GM19463 (cell line): Measurements from ENCODE around the gene PCGF3.
"Not testable (repeated sequence)": the region's sequence is repeated elsewhere in the genome, so short reads cannot be mapped to it uniquely, and the experiment has no call there.

Source experiments
- ATAC-seq: cut with Tn5 transposase; IDR thresholded peaks from one replicate; pipeline ENCODE4 v1.9.1; 2021; ENCODE audit warnings: mild to moderate bottlenecking, moderate library complexity; ENCODE audit not compliant: unreplicated experiment

PCGF3 gene

DNA sequence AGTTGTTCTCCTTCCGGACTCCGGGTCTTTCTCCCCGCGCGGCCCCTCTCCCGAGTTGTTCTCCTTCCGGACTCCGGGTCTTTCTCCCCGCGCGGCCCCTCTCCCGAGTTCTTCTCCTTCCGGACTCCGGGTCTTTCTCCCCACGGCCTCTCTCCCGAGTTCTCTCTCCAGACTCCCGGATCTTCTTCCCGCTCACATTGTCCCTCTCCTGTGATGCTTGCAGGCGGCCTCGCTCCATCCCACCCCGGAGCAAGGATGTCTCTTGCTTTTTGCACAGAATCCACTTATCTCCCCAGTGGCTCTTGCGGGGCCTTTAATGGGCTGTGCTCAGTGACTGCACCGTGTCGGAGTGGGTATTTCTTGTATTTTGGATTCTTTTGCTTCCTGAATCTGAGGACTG lies 54.2 kb downstream of the PCGF3 start:
- not testable (repeated sequence) for ATAC-seq

DNA sequence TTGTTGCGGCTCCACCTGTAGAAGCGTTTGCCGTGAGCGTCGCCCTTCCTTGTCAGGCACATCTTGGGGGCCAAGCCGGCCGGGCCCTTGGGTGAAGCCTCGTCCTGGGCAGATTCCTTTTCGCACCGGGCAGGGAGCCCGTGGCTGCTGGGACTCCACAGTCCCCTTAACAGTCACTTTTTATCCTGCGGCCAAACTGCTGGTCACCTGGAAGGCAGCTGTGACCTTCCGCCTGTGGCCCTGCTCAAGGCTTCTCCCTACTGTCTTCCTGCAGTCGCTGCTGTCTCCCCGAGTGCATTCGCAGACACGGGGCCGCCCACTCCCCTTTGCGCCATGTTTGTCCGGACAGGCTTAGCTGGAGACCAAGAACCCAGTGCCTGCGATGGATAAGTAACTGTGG lies 55.0 kb downstream of the PCGF3 start:
- no peak for ATAC-seq

DNA sequence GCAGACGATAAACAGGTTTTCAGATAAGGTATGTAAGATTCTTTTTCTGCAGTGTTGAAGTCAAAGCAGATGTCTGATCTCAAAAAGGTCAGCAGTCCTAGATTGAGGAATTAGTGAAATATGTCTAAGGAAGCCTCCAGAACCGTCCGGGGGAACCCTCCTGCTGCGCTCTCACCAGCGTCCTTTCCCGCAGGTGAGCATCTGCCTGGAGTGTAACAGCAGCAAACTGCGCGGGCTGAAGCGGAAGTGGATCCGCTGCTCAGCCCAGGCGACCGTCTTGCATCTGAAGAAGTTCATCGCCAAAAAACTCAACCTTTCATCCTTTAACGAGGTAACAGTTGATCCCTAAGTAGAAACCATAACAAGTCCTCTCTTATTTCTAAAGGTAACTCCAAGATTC lies 55.5 kb downstream of the PCGF3 start:
- no peak for ATAC-seq

DNA sequence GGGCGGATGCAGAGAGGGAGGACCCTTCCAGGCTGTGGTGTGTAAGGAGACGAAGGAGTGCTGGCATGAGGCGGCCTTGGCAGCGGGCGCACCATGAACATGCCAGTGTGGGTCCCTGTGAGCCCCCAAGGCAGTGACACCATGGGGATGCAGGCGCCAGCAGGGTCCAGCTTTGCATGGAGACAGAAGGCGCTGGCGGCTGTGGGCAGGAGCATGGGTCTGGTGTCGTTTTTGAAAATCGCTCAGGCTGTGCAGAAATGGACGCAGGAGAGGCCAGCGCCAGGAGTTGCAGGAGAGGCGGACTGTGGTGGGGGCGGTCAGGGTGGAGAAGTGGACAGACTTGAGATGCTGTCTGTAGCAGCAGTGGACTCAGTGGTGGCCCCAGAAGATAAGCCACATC lies 56.1 kb downstream of the PCGF3 start:
- ATAC-seq, result no peak

DNA sequence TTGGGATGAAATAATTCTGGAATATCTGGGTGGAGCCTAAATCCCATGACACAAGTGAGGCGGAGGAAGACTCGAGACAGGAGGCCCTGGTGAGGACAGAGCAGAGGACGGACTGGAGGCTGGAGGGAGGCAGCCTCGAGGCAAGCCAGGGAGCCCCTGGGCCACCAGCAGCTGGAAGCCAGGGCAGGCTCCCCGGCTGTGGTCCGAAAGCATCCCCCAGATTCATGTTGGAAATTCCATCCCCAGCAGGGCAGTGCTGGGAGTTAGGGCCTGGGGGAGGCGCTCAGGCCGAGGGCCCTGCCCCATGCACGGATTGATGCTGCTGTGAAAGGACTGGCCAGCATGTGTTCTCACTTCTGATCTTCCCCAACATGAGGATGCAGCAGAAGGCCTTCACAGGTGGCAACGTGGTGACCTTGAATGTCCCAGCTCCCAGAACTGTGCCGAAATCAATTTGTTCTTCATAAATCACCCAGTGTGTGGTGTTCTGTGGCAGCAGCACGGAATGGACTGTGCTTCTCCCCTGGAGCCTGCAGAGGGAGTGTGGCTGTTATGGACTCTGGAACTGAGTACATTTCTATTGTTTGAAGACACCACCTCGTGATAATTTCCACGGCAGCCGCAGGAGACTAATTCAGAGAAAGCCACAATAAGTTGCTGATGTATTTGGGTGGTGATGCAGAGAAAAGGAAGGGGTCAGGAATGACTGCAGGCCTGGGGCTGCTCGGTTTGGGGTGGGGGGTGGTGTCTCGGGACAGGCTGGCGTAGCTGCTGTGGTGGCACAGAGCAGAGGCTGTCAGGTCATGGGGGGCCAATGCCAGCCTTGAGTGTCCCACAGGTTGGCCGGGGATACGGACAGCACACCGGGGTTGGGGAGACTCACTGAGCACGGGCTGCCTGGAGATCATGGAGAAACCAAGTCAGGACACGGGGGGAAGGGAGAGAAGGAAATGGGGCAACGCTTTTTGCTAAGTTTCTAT lies 56.9 kb downstream of the PCGF3 start:
- no peak for ATAC-seq

DNA sequence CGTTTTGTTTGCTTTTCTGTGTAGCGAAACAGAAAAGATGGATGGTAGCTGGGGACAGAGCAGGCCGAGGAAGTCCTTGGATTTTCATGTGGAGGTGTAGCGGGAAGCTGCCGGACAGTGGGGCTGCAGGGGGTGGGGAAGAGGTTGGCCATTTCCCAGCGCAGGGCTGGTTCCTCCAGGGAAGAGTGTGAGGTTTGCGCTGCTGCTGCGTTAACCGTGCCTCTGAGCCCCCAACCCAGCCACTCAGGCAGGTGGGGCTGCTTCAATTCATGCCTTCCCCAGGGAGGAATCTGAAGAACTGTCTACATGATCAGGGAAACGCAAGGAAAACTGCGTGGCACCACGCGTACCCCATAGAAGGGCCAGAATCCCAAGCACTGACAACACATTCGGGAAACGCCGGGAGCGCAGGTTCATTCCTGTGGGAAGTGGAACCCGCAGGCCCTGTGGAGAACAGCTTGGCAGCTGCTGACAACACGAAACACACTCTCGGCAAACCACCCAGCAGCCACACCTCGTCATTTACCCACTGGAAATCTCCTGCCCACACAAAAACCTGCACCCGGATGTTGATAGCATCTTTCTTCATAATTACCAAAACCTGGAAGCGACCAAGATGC lies 57.7 kb downstream of the PCGF3 start:
- ATAC-seq, result no peak

DNA sequence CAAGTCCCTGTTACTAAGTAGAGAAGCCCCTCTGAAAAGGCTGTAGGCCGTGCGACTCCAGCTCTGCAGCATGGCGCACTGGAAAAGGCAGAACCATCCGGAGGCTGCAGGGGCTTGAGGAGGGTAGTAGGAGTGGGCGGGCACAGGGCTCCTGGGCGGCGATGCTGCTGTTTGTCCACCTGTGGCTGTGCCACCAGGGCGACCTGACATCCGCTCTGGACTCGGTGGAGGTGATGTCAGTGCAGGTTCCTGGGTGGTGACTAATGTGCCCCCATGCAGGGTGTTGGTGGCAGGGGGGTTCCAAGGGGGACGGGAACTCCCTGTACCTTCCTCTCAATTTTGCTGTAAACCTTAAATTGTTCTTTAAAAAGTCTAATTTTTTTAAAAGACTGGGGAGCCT lies 58.3 kb downstream of the PCGF3 start:
- ATAC-seq, result no peak

DNA sequence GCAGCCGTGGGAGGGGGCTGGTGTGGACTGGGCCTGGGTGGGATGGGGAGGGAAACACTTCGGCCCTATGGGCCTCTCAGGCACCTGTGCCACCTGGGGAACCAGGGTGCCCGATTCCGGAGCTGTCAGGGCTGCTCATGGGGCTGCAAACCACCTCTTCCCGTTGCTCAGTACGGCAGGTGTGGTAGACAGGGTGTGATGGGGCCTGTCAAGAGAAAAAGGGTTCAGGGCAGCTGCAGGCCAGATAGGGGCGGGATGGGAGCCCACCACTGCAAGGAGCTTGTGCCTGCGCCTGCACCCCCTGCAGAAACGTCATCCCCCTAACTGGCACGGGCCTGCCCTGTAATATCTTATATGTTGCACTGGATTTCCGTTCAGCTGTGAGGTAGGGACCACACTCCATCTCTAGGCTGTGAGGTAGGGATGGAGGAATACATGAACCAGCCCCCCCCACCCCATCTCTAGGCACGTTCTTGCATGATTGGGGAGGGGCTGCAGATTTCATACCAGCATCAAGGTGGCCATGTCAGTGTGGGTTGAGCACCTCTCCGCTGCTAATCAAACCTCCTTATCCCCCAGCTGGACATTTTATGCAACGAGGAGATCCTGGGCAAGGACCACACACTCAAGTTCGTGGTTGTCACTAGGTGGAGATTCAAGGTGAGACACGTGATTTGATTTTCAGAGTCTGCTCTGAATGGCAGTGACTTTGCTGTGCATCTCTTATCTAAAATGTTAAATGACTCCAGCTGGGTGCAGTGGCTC lies 59.0 kb downstream of the PCGF3 start:
- no peak for ATAC-seq

DNA sequence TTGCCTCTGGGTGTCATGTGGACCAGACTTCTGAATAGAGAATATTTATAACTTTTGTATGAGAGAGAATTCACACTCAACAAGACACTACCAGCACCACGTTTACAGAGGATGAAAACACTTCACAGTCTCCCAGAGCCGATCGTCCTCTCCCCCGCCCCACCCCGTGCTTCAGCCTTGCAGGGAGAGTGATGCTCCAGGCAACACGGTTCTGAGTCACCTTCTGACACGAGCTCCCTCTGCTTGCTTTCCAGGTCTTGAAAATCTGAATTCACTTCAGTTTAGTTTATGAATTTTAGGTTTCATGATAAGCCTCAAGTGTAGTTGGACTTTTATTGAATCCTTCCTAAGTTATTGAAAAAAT lies 60.5 kb downstream of the PCGF3 start:
- no peak for ATAC-seq

DNA sequence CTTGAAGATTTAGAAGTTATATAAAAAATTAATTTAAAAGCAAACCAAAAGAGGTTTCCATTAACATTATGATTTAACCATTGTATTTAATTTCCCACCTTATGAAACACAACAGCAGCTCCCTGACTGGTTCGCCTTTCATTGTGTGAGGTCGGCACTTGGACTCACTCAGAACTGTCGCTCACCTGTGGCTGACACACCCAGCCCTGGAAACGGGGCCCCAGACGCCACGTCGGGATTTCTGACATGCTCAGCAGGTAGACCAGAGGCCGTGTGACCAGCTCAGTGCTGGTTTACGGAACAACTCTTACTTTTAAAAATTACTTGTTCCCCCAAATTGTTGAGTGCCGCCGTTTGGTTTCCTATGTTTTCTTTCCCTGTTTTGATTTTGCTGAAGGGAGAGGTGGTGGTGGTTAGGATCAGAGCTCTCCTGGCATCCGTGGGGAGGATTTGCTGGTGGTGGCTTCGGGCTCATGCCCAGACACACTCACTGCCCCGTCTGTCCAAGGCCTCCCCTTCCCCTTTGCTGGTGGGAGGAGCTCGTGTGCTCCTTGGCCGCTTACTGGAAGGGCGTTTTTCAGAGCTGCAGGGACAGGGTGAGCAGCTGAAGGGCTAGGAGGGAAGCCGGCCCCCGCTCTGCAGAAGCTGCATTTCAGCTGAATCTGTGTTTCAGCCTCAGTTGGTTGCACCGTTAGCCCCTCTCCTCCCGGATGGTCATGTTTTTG lies 61.1 kb downstream of the PCGF3 start:
- ATAC-seq, result no peak

DNA sequence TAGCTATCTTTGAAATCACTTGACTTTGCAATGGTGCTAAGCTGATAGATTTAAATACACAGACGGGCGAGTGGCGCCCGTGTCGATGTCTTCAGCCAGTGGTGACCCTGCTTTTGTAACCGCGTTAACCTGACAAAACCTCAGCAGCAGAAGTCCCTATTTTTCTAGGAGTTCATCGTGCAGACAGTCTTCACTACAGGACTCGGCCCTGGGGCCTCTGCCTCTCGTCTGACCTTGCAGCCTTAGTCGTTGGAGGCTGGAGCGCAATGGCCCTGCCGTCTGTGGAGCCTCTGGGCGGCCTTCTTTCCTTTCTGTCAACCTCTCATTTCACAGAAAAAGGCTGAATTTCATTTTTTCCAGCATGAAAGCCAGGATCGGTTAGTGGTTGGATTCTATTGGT lies 62.4 kb downstream of the PCGF3 start:
- ATAC-seq, result no peak

DNA sequence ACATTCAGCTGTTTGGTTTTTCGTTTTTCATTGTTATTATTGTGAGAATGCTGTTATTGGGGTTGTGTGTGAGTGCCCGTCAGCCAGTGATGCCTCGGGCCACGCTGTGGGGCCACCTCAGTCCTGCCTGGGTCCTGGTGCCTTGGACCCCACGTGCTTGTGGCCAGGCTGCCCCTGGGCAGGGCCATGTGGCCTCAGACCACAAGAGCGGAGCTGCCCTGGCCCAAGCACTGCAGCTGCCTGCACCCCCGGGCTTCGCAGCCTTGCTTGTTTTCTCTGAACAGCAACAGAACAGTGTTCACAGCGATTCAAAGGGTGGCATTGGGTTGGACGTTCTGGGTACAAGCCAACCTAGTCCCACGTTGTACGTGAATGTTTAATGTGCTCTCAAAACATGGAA lies 63.4 kb downstream of the PCGF3 start:
- ATAC-seq, result no peak

DNA sequence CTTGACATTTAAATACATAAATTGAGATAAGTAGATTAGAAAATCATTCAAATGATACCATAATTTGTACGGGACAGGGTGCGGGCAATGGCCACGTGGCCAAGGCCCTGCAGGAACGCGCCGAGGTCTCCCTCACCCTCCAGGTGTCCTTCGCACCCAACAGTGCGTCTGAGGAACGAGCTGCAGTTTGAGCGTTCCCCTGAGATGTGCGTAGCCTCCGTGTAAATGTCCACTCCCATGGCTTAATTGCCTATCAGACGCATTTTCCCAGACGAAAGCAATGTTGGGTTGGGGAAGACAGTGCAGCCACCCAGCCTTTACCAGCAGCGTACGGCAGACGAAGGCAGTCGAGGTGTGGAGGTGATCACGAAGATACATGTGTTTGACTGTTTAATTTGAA lies 63.9 kb downstream of the PCGF3 start:
- no peak for ATAC-seq

DNA sequence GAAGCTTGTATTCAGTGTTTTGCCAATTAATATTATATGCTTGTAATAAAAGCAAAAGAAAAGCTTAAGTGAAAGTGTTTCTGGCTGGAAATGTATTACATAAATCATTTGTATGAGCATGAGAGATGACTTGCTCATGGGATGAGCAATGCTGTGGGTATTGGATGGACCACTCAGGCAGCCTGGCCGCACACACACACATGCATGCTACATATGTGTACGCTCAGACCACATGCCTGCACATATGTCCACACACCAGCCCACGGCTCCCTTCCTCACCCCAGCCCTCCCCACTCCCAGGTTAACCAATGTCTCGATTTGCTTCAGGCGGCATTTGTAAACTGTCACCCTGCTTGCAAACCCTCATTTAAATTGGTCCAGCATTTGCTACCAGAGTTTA lies 64.4 kb downstream of the PCGF3 start:
- ATAC-seq, result no peak

DNA sequence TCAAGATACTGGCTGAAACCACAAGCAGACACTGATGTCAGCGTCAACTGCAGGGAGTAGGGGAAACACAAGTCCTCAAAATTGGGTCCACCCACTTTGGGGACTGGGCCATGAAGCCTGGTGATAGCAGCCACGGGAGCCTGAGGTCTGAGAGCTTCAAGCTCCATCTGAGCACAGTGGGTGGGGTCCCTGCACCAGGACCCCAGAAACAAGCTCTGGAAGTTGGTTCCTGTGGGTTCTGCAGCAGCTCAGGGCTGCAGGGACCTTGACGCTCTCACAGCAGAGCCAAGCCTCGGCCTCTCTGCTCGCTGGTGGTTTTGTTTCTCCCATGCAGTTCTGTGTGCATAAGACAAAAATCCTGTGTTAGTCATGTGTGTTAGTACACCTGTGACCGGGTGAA lies 65.8 kb downstream of the PCGF3 start:
- ATAC-seq, result no peak

DNA sequence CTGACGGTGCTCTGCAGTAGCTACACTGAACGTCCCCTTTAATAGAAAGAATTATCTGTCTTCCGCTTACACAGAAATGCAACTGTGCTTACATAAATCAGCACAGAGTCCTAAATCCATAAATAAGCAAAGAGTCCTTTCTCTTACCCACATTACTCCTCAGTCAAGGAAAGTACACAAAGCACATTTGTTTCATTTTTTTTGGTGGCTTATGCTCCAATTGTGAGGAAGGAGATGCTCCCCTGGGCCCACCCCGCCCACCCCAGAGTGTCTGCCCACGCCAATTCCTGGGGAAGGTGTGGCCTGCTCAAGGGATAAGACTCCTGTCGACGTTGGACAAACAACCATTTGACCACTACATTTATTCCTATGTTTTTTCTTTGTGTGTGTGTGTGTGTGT lies 66.5 kb downstream of the PCGF3 start:
- ATAC-seq, result no peak

DNA sequence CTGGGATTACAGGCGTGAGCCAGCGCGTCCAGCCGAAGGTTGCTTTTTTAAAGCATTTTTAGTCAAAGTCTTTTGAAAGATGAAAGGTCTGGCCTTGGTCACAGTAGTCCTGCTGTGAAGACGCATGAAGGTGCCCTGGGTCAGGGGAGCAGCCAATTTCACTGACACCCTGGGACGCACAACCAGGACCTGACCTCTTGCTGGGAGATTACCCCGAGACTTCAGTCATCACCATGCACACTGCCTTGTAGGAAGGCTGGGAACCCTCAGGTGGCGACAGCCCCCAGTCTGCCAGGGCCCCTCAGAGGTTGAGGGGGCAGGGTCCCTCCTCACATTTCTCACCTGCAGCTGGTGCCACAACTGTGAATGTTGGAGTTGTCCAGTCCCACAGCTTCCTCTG lies 67.1 kb downstream of the PCGF3 start:
- ATAC-seq, result no peak

DNA sequence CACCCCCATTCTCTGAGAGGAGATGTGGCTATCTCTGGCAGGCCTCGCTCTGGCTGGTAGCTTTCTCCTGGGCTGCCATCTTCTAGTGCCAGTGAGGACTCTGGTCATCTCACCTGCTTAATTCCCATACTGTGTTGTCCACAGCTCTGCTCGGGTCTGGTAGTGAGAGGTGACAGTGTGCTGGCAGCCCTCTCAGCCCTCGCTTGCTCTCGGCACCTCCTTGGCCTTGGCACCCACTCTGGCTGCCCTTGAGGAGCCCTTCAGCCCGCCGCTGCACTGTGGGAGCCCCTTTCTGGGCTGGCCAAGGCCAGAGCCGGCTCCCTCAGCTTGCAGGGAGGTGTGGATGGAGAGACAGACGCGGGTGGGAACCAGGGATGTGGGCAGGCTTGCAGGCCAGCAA lies 67.6 kb downstream of the PCGF3 start:
- no peak for ATAC-seq

DNA sequence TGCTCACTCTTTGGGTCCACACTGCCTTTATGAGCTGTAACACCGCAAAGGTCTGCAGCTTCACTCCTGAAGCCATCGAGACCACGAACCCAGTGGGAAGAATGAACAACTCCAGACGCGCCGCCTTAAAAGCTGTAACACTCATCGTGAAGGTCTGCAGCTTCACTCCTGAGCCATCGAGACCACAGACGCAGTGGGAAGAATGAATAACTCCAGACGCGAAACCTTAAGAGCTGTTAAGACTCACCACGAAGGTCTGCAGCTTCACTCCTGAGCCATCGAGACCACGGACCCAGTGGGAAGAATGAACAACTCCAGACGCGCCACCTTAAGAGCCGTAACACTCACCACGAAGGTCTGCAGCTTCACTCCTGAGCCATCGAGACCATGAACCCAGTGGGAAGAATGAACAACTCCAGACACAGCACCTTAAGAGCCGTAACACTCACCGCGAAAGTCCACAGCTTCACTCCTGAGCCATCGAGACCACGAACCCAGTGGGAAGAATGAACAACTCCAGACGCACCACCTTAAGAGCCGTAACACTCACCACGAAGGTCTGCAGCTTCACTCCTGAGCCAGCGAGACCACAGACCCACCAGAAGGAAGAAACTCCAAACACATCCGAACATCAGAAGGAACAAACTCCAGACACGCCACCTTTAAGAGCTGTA lies 68.9 kb downstream of the PCGF3 start:
- not testable (repeated sequence) for ATAC-seq

DNA sequence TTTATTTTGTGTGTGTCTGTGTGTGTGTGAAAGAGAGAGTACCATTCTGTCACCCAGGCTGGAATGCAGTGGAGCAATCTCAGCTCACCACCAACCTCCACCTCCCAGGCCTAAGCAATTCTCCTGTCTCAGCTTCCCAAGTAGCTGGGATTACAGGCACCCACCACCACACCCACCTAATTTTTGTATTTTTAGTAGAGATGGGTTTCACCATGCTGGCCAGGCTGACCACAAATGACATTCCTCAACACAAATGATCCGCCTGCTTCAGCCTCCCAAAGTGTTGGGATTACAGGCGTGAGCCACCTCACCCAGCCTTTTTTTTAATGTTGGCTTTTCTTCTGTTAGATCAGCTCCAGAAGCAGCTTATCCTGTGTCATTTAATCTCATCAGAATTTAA lies 69.9 kb downstream of the PCGF3 start:
- not testable (repeated sequence) for ATAC-seq
